VCaP (cell line): ENCODE data around the gene CHRM1.

ENCODE experiments used
- H3K27ac ChIP-seq: fragments of 450-650 bp; 2 replicates; pipeline ENCODE4 v1.5.1; 2017
- CTCF ChIP-seq: fragments of 450-650 bp; conservative IDR thresholded peaks from 2 replicates; pipeline ENCODE4 v1.5.1; 2017; ENCODE audit warnings: mild to moderate bottlenecking, moderate library complexity

Gene CHRM1

GRCh38 chr11:62917906-62918502 lies 3.2 kb downstream of the CHRM1 start:
- TF ChIP-seq CTCF = no peak
- no peak overlapping the region for H3K27ac ChIP-seq

GRCh38 chr11:62914416-62914815 lies 6.7 kb downstream of the CHRM1 start:
- TF ChIP-seq CTCF = no peak
- H3K27ac ChIP-seq = no peak overlapping the region

DNA sequence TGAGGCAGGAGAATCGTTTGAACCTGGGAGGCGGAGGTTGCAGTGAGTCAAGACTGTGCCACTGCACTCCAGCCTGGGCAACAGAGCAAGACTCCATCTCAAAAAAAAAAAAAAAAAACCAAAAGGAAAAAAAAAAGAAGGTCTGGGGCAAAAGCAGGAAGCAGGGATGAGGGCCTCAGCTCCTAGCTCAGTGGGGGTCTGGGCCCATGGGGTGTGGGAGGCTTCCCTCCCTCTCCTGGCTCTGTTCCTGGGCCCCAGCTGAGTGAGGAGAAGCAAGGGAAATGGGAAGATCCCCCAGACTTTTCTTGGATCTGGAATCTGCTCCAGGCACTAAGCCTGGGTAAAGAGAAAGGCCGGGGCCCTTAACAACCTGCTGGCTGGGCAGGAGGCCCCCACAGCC lies 8.9 kb downstream of the CHRM1 start:
- no peak for TF ChIP-seq CTCF
- peak overlapping the region; percentile 13; the same call in 1 of the 2 replicates for H3K27ac ChIP-seq

GRCh38 chr11:62911137-62912130 lies 9.7 kb downstream of the CHRM1 start:
- H3K27ac ChIP-seq = peak overlapping the region; percentile 13; the same call in 1 of the 2 replicates
- TF ChIP-seq CTCF = no peak

- TF ChIP-seq CTCF = no peak
- peak overlapping the region; percentile 92 for H3K27ac ChIP-seq
Measured at GRCh38 chr11:62910141-62910882, 10.9 kb downstream of the CHRM1 start.

- TF ChIP-seq CTCF = peak; percentile 86
- H3K27ac ChIP-seq = peak overlapping the region; percentile 92
Measured at GRCh38 chr11:62909107-62909894, 11.9 kb downstream of the CHRM1 start.
